CD4-positive, alpha-beta T cell treated with Interleukin-10 for 1 hour (primary cell): ENCODE data around the gene LMO4.

Experiments
- DNase-seq: peaks from one replicate; pipeline ENCODE4 v3.0.0-alpha.2; 2020

The LMO4 gene

GRCh38 chr1:87329051-87329525, 408 bp downstream of the LMO4 start:
- DNase-seq, result peak; percentile 42

- peak; percentile 38 for DNase-seq
Measured at GRCh38 chr1:87329526-87330056, 911 bp downstream of the LMO4 start.

- DNase-seq, result no peak
Measured at GRCh38 chr1:87330057-87330884, 1.6 kb downstream of the LMO4 start.

- no peak for DNase-seq
Measured at GRCh38 chr1:87330885-87331364, 2.2 kb downstream of the LMO4 start.

GRCh38 chr1:87331365-87332241, 2.9 kb downstream of the LMO4 start:
- peak; percentile 75 for DNase-seq

- DNase-seq, result peak; percentile 45
Measured at GRCh38 chr1:87333692-87334347, 5.1 kb downstream of the LMO4 start.

GRCh38 chr1:87334351-87335174, 5.9 kb downstream of the LMO4 start:
- no peak for DNase-seq

GRCh38 chr1:87335175-87335884, 6.7 kb downstream of the LMO4 start:
- DNase-seq, result peak; percentile 70

- DNase-seq, result no peak
Measured at GRCh38 chr1:87336623-87337067, 8.0 kb downstream of the LMO4 start.

GRCh38 chr1:87337606-87338005, 8.9 kb downstream of the LMO4 start:
- DNase-seq, result no peak

GRCh38 chr1:87338566-87338965, 9.9 kb downstream of the LMO4 start:
- DNase-seq, result no peak

GRCh38 chr1:87344231-87344630, 15.6 kb downstream of the LMO4 start:
- DNase-seq, result no peak

- DNase-seq, result no peak
Measured at GRCh38 chr1:87346130-87346814, 17.6 kb downstream of the LMO4 start.

GRCh38 chr1:87348341-87349019, 19.8 kb downstream of the LMO4 start:
- no peak for DNase-seq

GRCh38 chr1:87349036-87349435, 20.4 kb downstream of the LMO4 start:
- DNase-seq, result no peak

GRCh38 chr1:87355894-87356293, 27.2 kb downstream of the LMO4 start:
- DNase-seq, result no peak

GRCh38 chr1:87356591-87356990, 27.9 kb downstream of the LMO4 start:
- no peak for DNase-seq

GRCh38 chr1:87358219-87358618, 29.5 kb downstream of the LMO4 start:
- no peak for DNase-seq

- no peak for DNase-seq
Measured at GRCh38 chr1:87359586-87359985, 30.9 kb downstream of the LMO4 start.
